ENCODE measurements around the gene POLE2. TPM values are rescaled to one million over a fixed set of nuclear protein-coding genes. Genes with fewer than 3 reads are reported as not detected.

The POLE2 gene
- total and polyA plus RNA-seq, 2 experiments from 2014 or later: 41.9 to 53.3 TPM

- peaks cover 17% of the 10 kb centered on the region for H3K36me3 Mint-ChIP-seq (ENCODE audit: low read depth)
- Histone ChIP-seq H3K79me2 (replicated peaks; ENCODE audit: insufficient read depth) (no peaks in the 10 kb centered on the region), H4K20me1 (replicated peaks; ENCODE audit: insufficient read depth) (peaks cover 8% of the 10 kb centered on the region; the same call in 1 of the 2 replicates), H3K27me3 (ENCODE audit: insufficient read depth) (no peaks in the 10 kb centered on the region), H3K36me3 (ENCODE audit: insufficient read depth) (peaks cover 11% of the 10 kb centered on the region), H3K27ac (ENCODE audit: low read depth) (no peak overlapping the region), H3K4me2 (no peak overlapping the region), H3K4me3 (no peak overlapping the region), H3F3A (replicated peaks; ENCODE audit: low read depth) (no peaks in the 10 kb centered on the region), H3K9me2 (ENCODE audit: insufficient read depth) (no peaks in the 10 kb centered on the region), H2AFZ (no peak overlapping the region), H3K4me1 (ENCODE audit: insufficient read depth) (no peaks in the 10 kb centered on the region)
- ATAC-seq (no peak), DNase-seq (ENCODE audit: low spot score) (no peak)
- no peak for TF ChIP-seq CREB1 (CRISPR knock-in tag; IDR thresholded peaks at IDR 0.05; ENCODE audit: low read depth)
- no peak for TF ChIP-seq NANOG (IDR thresholded peaks at IDR 0.05; ENCODE audit: borderline replicate concordance)
- no peak for TF ChIP-seq JUNB (IDR thresholded peaks at IDR 0.05; ENCODE audit: unreplicated experiment)
- H3K4me3 Mint-ChIP-seq: no peak overlapping the region
- H3K4me1 Mint-ChIP-seq: no peaks in the 10 kb centered on the region
- peaks cover 3% of the 10 kb centered on the region for H3K27me3 Mint-ChIP-seq (ENCODE audit: insufficient read depth, low read depth, poor library complexity)
- H3K9me3 Mint-ChIP-seq: no peaks in the 10 kb centered on the region
- H3K27ac Mint-ChIP-seq: no peak overlapping the region
These were observed 33.5 kb downstream of the POLE2 start for GRCh38 chr14:49654511-49654910.

- H3K36me3 Mint-ChIP-seq (ENCODE audit: low read depth): peaks cover 20% of the 10 kb centered on the region
- H3K9me3 Mint-ChIP-seq: no peaks in the 10 kb centered on the region
- Histone ChIP-seq H2AFZ (no peak overlapping the region), H3K4me1 (ENCODE audit: insufficient read depth) (no peaks in the 10 kb centered on the region), H3K4me3 (no peak overlapping the region), H3K4me2 (no peak overlapping the region), H3K79me2 (replicated peaks; ENCODE audit: insufficient read depth) (no peaks in the 10 kb centered on the region), H3K27me3 (ENCODE audit: insufficient read depth) (no peaks in the 10 kb centered on the region), H4K20me1 (replicated peaks; ENCODE audit: insufficient read depth) (peaks cover 8% of the 10 kb centered on the region; the same call in 1 of the 2 replicates), H3K27ac (ENCODE audit: low read depth) (no peak overlapping the region), H3K36me3 (ENCODE audit: insufficient read depth) (peaks cover 14% of the 10 kb centered on the region), H3F3A (replicated peaks; ENCODE audit: low read depth) (no peaks in the 10 kb centered on the region), H3K9me2 (ENCODE audit: insufficient read depth) (no peaks in the 10 kb centered on the region)
- H3K4me3 Mint-ChIP-seq: no peak overlapping the region
- H3K27me3 Mint-ChIP-seq (ENCODE audit: insufficient read depth, low read depth, poor library complexity): peaks cover 3% of the 10 kb centered on the region
- ATAC-seq (no peak), DNase-seq (ENCODE audit: low spot score) (no peak)
- no peaks in the 10 kb centered on the region for H3K4me1 Mint-ChIP-seq
- H3K27ac Mint-ChIP-seq: no peak overlapping the region
- TF ChIP-seq EZH2phosphoT487 (IDR thresholded peaks at IDR 0.05; ENCODE audit: unreplicated experiment) (no peak), NANOG (IDR thresholded peaks at IDR 0.05; ENCODE audit: borderline replicate concordance) (no peak), JUNB (IDR thresholded peaks at IDR 0.05; ENCODE audit: unreplicated experiment) (no peak), POLR2AphosphoS5 (IDR thresholded peaks at IDR 0.05; ENCODE audit: low read depth) (no peak), ZNF331 (CRISPR knock-in tag; IDR thresholded peaks at IDR 0.05; ENCODE audit: low read depth) (no peak), ZNF114 (CRISPR knock-in tag; IDR thresholded peaks at IDR 0.05) (no peak), CTCF (conservative IDR thresholded peaks at IDR 0.05; ENCODE audit: low read depth in 2 of 2) (no peak), CREB1 (CRISPR knock-in tag; IDR thresholded peaks at IDR 0.05; ENCODE audit: low read depth) (no peak)
- TF ChIP-seq, protein P1, sequence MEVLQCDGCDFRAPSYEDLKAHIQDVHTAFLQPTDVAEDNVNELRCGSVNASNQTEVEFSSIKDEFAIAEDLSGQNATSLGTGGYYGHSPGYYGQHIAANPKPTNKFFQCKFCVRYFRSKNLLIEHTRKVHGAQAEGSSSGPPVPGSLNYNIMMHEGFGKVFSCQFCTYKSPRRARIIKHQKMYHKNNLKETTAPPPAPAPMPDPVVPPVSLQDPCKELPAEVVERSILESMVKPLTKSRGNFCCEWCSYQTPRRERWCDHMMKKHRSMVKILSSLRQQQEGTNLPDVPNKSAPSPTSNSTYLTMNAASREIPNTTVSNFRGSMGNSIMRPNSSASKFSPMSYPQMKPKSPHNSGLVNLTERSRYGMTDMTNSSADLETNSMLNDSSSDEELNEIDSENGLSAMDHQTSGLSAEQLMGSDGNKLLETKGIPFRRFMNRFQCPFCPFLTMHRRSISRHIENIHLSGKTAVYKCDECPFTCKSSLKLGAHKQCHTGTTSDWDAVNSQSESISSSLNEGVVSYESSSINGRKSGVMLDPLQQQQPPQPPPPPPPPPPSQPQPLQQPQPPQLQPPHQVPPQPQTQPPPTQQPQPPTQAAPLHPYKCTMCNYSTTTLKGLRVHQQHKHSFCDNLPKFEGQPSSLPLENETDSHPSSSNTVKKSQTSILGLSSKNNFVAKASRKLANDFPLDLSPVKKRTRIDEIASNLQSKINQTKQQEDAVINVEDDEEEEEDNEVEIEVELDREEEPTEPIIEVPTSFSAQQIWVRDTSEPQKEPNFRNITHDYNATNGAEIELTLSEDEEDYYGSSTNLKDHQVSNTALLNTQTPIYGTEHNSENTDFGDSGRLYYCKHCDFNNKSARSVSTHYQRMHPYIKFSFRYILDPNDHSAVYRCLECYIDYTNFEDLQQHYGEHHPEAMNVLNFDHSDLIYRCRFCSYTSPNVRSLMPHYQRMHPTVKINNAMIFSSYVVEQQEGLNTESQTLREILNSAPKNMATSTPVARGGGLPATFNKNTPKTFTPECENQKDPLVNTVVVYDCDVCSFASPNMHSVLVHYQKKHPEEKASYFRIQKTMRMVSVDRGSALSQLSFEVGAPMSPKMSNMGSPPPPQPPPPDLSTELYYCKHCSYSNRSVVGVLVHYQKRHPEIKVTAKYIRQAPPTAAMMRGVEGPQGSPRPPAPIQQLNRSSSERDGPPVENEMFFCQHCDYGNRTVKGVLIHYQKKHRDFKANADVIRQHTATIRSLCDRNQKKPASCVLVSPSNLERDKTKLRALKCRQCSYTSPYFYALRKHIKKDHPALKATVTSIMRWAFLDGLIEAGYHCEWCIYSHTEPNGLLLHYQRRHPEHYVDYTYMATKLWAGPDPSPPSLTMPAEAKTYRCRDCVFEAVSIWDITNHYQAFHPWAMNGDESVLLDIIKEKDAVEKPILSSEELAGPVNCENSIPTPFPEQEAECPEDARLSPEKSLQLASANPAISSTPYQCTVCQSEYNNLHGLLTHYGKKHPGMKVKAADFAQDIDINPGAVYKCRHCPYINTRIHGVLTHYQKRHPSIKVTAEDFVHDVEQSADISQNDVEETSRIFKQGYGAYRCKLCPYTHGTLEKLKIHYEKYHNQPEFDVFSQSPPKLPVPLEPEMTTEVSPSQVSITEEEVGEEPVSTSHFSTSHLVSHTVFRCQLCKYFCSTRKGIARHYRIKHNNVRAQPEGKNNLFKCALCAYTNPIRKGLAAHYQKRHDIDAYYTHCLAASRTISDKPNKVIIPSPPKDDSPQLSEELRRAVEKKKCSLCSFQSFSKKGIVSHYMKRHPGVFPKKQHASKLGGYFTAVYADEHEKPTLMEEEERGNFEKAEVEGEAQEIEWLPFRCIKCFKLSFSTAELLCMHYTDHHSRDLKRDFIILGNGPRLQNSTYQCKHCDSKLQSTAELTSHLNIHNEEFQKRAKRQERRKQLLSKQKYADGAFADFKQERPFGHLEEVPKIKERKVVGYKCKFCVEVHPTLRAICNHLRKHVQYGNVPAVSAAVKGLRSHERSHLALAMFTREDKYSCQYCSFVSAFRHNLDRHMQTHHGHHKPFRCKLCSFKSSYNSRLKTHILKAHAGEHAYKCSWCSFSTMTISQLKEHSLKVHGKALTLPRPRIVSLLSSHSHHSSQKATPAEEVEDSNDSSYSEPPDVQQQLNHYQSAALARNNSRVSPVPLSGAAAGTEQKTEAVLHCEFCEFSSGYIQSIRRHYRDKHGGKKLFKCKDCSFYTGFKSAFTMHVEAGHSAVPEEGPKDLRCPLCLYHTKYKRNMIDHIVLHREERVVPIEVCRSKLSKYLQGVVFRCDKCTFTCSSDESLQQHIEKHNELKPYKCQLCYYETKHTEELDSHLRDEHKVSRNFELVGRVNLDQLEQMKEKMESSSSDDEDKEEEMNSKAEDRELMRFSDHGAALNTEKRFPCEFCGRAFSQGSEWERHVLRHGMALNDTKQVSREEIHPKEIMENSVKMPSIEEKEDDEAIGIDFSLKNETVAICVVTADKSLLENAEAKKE (CRISPR knock-in tag; IDR thresholded peaks at IDR 0.05): no peak
- TF ChIP-seq, protein P2, sequence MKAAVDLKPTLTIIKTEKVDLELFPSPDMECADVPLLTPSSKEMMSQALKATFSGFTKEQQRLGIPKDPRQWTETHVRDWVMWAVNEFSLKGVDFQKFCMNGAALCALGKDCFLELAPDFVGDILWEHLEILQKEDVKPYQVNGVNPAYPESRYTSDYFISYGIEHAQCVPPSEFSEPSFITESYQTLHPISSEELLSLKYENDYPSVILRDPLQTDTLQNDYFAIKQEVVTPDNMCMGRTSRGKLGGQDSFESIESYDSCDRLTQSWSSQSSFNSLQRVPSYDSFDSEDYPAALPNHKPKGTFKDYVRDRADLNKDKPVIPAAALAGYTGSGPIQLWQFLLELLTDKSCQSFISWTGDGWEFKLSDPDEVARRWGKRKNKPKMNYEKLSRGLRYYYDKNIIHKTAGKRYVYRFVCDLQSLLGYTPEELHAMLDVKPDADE (IDR thresholded peaks at IDR 0.05): no peak
These were observed 34.5 kb downstream of the POLE2 start for GRCh38 chr14:49653508-49653907.

Measured in GM23338 (cell line).